H1 (cell line): Measurements from ENCODE around the gene MATN1.

ENCODE experiments used
- ASH2L ChIP-seq: fragments of 200-600, 300-600 bp; sonication (generic); IDR thresholded peaks from one replicate; pipeline ENCODE4 v1.7.1; 2017; ENCODE audit warnings: low read length
- GTF2F1 ChIP-seq: IDR thresholded peaks from 2 replicates; pipeline ENCODE4 v1.6.1; 2012; ENCODE audit warnings: low read depth, low read length, improper control_type of control experiment, borderline replicate concordance
- RFX5 ChIP-seq: IDR thresholded peaks from 2 replicates; pipeline ENCODE4 v1.6.1; 2011; ENCODE audit warnings: low read depth, low read length, improper control_type of control experiment, borderline replicate concordance

GRCh38 chr1:30707412-30708360 is 15.7 kb downstream of the MATN1 start:
- TF ChIP-seq RFX5 (no peak), GTF2F1 (no peak), ASH2L (no peak)
